Heart right ventricle (tissue), 16 donors: ENCODE measurements around the gene CXCR3. TPM values are rescaled to one million over a fixed set of nuclear protein-coding genes. Genes with fewer than 3 reads are reported as not detected.
A peak's percentile ranks its signal among the peaks of the same experiment; 100 is the strongest.
"Not testable (repeated sequence)": the region's sequence is repeated elsewhere in the genome, so short reads cannot be mapped to it uniquely, and the experiment has no call there.

Source experiments
- ATAC-seq, 8 donors: fragments of 200-7000 bp; cut with Tn5 transposase; one replicate each; pipeline ENCODE4 v1.9.1; 2020; ENCODE audit warnings: mild to moderate bottlenecking in 8 of 8, moderate library complexity in 8 of 8, moderate number of reproducible peaks in 1 of 8
- DNase-seq, 2 donors: peaks; one replicate each; pipeline ENCODE4 v3.0.0-alpha.2; 2020
- H3K27ac ChIP-seq, 10 donors: fragments of 200-600 bp; sonication (generic) in 2 of 10; one replicate each; pipeline versions ENCODE4 v1.5.0 to v1.8.0; 2020 to 2022; ENCODE audit warnings: mild to moderate bottlenecking in 3 of 10
- H3K27me3 ChIP-seq, 7 donors: fragments of 200-600 bp; one replicate each; pipeline ENCODE4 v1.8.0; 2021 to 2022; ENCODE audit warnings: mild to moderate bottlenecking in 2 of 7
- H3K36me3 ChIP-seq, 9 donors: fragments of 200-600 bp; sonication (generic) in 1 of 9; one replicate each; pipeline versions ENCODE4 v1.5.0 to v1.8.0; 2020 to 2022; ENCODE audit warnings: mild to moderate bottlenecking in 2 of 9
- H3K4me1 ChIP-seq, 9 donors: fragments of 200-600 bp; sonication (generic) in 1 of 9; one replicate each; pipeline versions ENCODE4 v1.5.0 to v1.8.0; 2020 to 2022; ENCODE audit warnings: mild to moderate bottlenecking in 4 of 9
- H3K4me3 ChIP-seq, 10 donors: fragments of 200-600 bp; sonication (generic) in 2 of 10; one replicate each; pipeline versions ENCODE4 v1.5.0 to v1.8.0; 2020 to 2022; ENCODE audit warnings: mild to moderate bottlenecking in 7 of 10, moderate library complexity in 2 of 10
- H3K9me3 ChIP-seq, 11 donors: fragments of 200-600 bp in 10 of 11; sonication (generic) in 2 of 11; one replicate each; pipeline versions ENCODE4 v1.5.0 to v1.8.0; 2013 to 2022; ENCODE audit warnings: mild to moderate bottlenecking in 2 of 11, control low read depth in 1 of 11, moderate library complexity in 1 of 11
- WGBS, 2 donors: extraction: QIAGEN DNeasy Blood & Tissue Kit; methylation state at CpG; one replicate each; pipeline ENCODE4 v1.1.7; 2013; ENCODE audit warnings: inconsistent platforms in 1 of 2; 5-methylcytosine and 5-hydroxymethylcytosine counted together
- intact Hi-C, 10 donors: fragments of 100-400 bp; cut with DNase I; formaldehyde crosslinking; loops; one replicate each; pipeline versions ENCODE4 v1.11.1 to v1.14.2; 2022
- polyA plus RNA-seq, 2 donors: library from polyadenylated mRNA; stranded (reverse); fragments of 200-250 nt; gene quantifications; one replicate each; pipeline ENCODE4 v1.2.3, GENCODE V29; 2013
- total RNA-seq, 10 donors: library from RNA; stranded (reverse); fragmentation: NEBNext Ultra II Directional in 3 of 10; extraction: Animal tissue kit (Norgen Biotek cat#: 25700) in 3 of 10; gene quantifications; one replicate each; pipeline versions ENCODE4 v1.2.1 to v1.2.4, GENCODE V29; 2021 to 2023
- TF ChIP-seq, protein P1 (sequence below), 9 donors: fragments of 200-600 bp; sonication (generic) in 2 of 9; IDR thresholded peaks; one replicate each; pipeline versions ENCODE4 v1.5.0 to v1.8.0; 2021 to 2022; ENCODE audit warnings: antibody characterized with exemption in 9 of 9, mild to moderate bottlenecking in 5 of 9, moderate library complexity in 1 of 9
- donor health status: Arrhythmogenic right ventricular cardiomyopathy.
- donor health status: ischemic (EF 13 %, LVEDD 7.1; RV severe dilation, severe dysfunction).
- donor health status: healthy with polysubstance abuse.
- donor health status: DM: no; HTN: yes; CAD: no.
- donor health status: DM: no; HTN: no; CAD: no.
- donor health status: ischemic (EF 25% LVEDD 6.9; RV normal size, moderate dysfunction).
- donor health status: ischemic (EF 25% LVEDD 5.7; RV mildly dilated, moderate dysfunction).
- donor health status: healthy.
- donor health status: DM: yes; HTN: yes; CAD: no.
- donor health status: Ischemic cardiomyopathy.
- donor health status: ischemic (EF 35%, LVEDD 5.7; RV mildly dilated, moderate dysfunction).
- donor health status: nonischemic (EF 11% LVEDD 7.7; RV severe dilation, severe dysfunction).
- donor health status: DM: yes; HTN: yes; CAD: no.
- donor health status: PGD.
- donor health status: ischemic (EF 29% LVEDD 5.4; RV normal size, mild dysfunction).
- donor health status: nonischemic (EF 23%, LVEDD 6.1; RV moderate dilation, normal function).

CXCR3 gene
- total and polyA plus RNA-seq, 12 donors, result 0.10 to 2.7 (median 0.24) TPM; not detected in 6

- Histone ChIP-seq H3K4me3 (no peak overlapping the region), H3K4me1 (no peaks in the 10 kb centered on the region), H3K36me3 (no peaks in the 10 kb centered on the region), H3K27ac (no peak overlapping the region), H3K9me3 (no peaks in the 10 kb centered on the region), H3K27me3 (peaks cover 0 to 7% (median 0%) of the 10 kb centered on the region in 7 donors)
- no peak for ATAC-seq
- 87 to 95% methylated on average over 2 of the region's 2 CpGs for WGBS, 2 donors
- intact Hi-C loops, result no loop called here
- DNase-seq, result no peak
- TF ChIP-seq, protein P1, sequence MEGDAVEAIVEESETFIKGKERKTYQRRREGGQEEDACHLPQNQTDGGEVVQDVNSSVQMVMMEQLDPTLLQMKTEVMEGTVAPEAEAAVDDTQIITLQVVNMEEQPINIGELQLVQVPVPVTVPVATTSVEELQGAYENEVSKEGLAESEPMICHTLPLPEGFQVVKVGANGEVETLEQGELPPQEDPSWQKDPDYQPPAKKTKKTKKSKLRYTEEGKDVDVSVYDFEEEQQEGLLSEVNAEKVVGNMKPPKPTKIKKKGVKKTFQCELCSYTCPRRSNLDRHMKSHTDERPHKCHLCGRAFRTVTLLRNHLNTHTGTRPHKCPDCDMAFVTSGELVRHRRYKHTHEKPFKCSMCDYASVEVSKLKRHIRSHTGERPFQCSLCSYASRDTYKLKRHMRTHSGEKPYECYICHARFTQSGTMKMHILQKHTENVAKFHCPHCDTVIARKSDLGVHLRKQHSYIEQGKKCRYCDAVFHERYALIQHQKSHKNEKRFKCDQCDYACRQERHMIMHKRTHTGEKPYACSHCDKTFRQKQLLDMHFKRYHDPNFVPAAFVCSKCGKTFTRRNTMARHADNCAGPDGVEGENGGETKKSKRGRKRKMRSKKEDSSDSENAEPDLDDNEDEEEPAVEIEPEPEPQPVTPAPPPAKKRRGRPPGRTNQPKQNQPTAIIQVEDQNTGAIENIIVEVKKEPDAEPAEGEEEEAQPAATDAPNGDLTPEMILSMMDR (IDR thresholded peaks at IDR 0.05), result no peak
Observed at GRCh38 chrX:71653344-71653743, 35.0 kb upstream of the CXCR3 start.

GRCh38 chrX:71652405-71652804 lies 34.1 kb upstream of the CXCR3 start:
- no peak overlapping the region for H3K27ac ChIP-seq
- no peaks in the 10 kb centered on the region for H3K9me3 ChIP-seq
- H3K4me1 ChIP-seq, result no peaks in the 10 kb centered on the region
- ATAC-seq (peak in 3 of 8 donors; percentile 34 to 65 (median 53)), DNase-seq (peak in 1 of 2 donors; percentile 27)
- H3K4me3 ChIP-seq, result no peak overlapping the region
- H3K36me3 ChIP-seq, result no peaks in the 10 kb centered on the region
- 41 to 43% methylated on average over 2 of the region's 2 CpGs for WGBS, 2 donors
- intact Hi-C loops, result no loop called here
- peaks cover 0 to 7% (median 0%) of the 10 kb centered on the region in 7 donors for H3K27me3 ChIP-seq
- TF ChIP-seq, protein P1 (IDR thresholded peaks at IDR 0.05), result peak; percentile 32 to 65 (median 58)

DNA sequence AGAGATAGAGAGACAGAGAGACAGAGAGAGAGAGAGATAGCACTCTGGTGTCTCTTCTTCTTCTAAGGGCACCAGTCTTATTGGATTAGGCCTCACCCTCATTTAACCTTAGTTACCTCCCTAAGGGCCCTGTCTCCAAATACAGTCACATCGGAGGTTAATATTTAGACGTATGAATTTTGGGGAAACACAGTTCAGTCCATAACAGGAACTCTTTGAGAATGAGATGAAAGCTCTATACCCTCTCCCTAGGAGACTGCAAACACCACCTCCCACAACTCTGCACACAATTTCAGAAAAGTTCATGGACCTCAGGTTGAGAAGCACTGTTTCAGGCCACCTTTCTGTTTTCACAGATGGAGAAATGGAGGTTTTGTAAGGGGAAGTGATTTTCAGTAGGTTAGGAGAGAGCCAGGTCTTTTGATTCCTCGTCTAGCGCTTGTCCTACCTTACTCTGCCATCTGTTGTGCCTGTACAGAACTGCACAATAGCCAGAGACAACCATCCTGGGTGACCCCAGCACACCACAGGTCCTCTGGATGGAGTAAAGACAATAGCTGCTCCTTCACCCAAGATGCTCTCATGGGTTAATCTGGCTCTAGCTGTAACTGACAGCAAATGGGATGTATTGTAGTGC lies 32.1 kb upstream of the CXCR3 start:
- DNase-seq, result no peak
- peak in 7 of 8 donors; percentile 53 to 89 (median 75) for ATAC-seq
- H3K4me3 ChIP-seq, result no peak overlapping the region
- peaks cover 0 to 7% (median 0%) of the 10 kb centered on the region in 7 donors for H3K27me3 ChIP-seq
- H3K4me1 ChIP-seq, result no peaks in the 10 kb centered on the region
- TF ChIP-seq, protein P1 (IDR thresholded peaks at IDR 0.05), result peak in 6 of 9 donors; percentile 12 to 46 (median 36)
- intact Hi-C loops, result no loop called here
- H3K27ac ChIP-seq, result no peak overlapping the region
- WGBS, 2 donors, result 50 to 67% methylated on average over 4 of the region's 4 CpGs
- no peaks in the 10 kb centered on the region for H3K9me3 ChIP-seq
- H3K36me3 ChIP-seq, result no peaks in the 10 kb centered on the region

DNA sequence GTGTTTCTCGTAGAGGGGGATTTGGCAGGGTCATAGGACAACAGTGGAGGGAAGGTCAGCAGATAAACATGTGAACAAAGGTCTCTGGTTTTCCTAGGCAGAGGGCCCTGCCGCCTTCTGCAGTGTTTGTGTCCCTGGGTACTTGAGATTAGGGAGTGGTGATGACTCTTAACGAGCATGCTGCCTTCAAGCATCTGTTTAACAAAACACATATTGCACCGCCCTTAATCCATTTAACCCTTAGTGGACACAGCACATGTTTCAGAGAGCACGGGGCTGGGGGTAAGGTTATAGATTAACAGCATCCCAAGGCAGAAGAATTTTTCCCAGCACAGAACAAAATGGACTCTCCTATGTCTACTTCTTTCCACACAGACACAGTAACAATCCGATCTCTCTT lies 26.1 kb upstream of the CXCR3 start:
- WGBS, 2 donors, result 39 to 41% methylated on average over 5 of the region's 6 CpGs
- intact Hi-C loops, DNase-seq, H3K9me3 ChIP-seq, H3K4me1 ChIP-seq, H3K27ac ChIP-seq, H3K27me3 ChIP-seq, H3K4me3 ChIP-seq, ATAC-seq, H3K36me3 ChIP-seq: not testable (repeated sequence)

DNA sequence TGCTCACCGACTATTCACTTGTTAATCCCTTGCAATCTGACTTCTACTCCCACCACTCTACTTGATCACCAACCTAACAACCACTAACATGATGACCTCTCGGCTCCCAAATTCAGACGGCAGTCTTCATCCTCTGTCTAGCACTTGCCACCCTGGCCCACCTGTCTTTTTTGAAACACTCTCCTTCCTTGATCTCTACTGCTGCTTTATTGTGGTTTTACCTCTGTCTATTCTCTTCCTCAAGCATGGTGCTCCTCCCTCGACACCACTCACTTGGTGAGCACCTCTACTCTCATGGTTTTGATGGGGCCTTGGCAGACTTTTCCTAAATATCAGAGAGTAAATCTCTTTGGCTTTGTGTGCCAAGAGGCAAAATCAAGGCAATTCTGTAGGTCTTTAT lies 21.7 kb upstream of the CXCR3 start:
- TF ChIP-seq, protein P1 (IDR thresholded peaks at IDR 0.05), result no peak
- Histone ChIP-seq H3K9me3 (no peaks in the 10 kb centered on the region), H3K27ac (no peak overlapping the region), H3K4me1 (peaks cover 0 to 12% (median 0%) of the 10 kb centered on the region in 9 donors), H3K27me3 (no peaks in the 10 kb centered on the region), H3K4me3 (no peak overlapping the region), H3K36me3 (no peaks in the 10 kb centered on the region)
- WGBS, 2 donors, result 92 to 97% methylated on average over 4 of the region's 4 CpGs
- no peak for DNase-seq
- ATAC-seq, result no peak
- intact Hi-C loops, result no loop called here
